ENCODE results near the gene FAM200C. TPM values are rescaled to one million over a fixed set of nuclear protein-coding genes. Genes with fewer than 3 reads are reported as not detected.

FAM200C gene
- total RNA-seq, 2 donors from 2014 or later = 3.3 to 4.2 TPM

DNA sequence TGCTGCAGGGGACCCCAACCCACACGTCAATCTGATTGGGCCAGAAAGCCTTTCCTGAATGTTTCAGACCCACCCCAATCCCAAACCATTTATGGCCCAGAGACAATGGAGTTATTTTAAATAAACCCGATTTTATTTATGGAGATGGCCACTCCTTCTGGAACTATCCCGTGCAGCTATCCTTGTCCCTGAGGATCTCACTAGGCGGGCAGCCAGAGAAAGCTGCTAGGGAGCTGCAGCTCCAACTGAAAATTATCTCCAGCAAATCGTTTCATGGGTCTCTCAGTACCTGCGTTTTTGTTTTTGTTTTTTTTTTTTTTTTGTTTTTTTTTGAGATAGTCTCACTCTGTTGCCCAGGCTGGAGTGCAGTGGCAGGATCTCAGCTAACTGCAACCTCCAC is 52.4 kb downstream of the FAM200C start:
- Histone ChIP-seq H3K27me3 (no peaks in the 10 kb centered on the region), H3K4me3 (no peak overlapping the region), H3K9me3 (no peaks in the 10 kb centered on the region), H3K4me1 (peaks cover 0 to 9% of the 10 kb centered on the region in 2 donors), H3K36me3 (no peaks in the 10 kb centered on the region), H3K27ac (no peak overlapping the region)
- DNase-seq (ENCODE audit: low spot score) = no peak
- TF ChIP-seq, protein P1, sequence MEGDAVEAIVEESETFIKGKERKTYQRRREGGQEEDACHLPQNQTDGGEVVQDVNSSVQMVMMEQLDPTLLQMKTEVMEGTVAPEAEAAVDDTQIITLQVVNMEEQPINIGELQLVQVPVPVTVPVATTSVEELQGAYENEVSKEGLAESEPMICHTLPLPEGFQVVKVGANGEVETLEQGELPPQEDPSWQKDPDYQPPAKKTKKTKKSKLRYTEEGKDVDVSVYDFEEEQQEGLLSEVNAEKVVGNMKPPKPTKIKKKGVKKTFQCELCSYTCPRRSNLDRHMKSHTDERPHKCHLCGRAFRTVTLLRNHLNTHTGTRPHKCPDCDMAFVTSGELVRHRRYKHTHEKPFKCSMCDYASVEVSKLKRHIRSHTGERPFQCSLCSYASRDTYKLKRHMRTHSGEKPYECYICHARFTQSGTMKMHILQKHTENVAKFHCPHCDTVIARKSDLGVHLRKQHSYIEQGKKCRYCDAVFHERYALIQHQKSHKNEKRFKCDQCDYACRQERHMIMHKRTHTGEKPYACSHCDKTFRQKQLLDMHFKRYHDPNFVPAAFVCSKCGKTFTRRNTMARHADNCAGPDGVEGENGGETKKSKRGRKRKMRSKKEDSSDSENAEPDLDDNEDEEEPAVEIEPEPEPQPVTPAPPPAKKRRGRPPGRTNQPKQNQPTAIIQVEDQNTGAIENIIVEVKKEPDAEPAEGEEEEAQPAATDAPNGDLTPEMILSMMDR (IDR thresholded peaks at IDR 0.05) = no peak

Other genes with a start within 250 kb of the FAM200C start
- gene FABP6, start 170.5 kb downstream of the FAM200C start, total RNA-seq = not detected
- gene CCNJL, start 87.5 kb downstream of the FAM200C start, total RNA-seq = 1 to 10 TPM; 2.7 to 5.5 TPM
- 1 to 10 TPM; 1.5 to 2.2 TPM for gene C1QTNF2, start 29.4 kb downstream of the FAM200C start, total RNA-seq
- gene SLU7, start 19.0 kb upstream of the FAM200C start, total RNA-seq = 10 to 100 TPM; 55.0 to 55.2 TPM
- gene PTTG1, start 21.8 kb upstream of the FAM200C start, total RNA-seq = 1 to 10 TPM; 4.0 to 5.9 TPM

Data from right atrium auricular region (tissue), 2 donors.